Measurements from ENCODE around the gene PILRA. TPM values are rescaled to one million over a fixed set of nuclear protein-coding genes. Genes with fewer than 3 reads are reported as not detected.
"Not testable (repeated sequence)": the region's sequence is repeated elsewhere in the genome, so short reads cannot be mapped to it uniquely, and the experiment has no call there.

PILRA gene
- total and polyA plus RNA-seq, 2 of the 8 experiments (the other 6 are each of a cell fraction or from before 2014, with no cell fraction given), result 7.6 to 10.6 TPM

GRCh38 chr7:100380196-100380595, 6.9 kb downstream of the PILRA start (continued):
- TF ChIP-seq ATF2 (IDR thresholded peaks at IDR 0.05; ENCODE audit: low read length) (no peak), SAP30 (IDR thresholded peaks at IDR 0.05; ENCODE audit: insufficient read depth, insufficient replicate concordance, low read length) (no peak), CBX8 (IDR thresholded peaks at IDR 0.05; ENCODE audit: borderline replicate concordance, low read depth, low read length) (no peak), KDM4A (IDR thresholded peaks at IDR 0.05; ENCODE audit: low read depth, low read length, severe bottlenecking) (no peak), YY1 (IDR thresholded peaks at IDR 0.05; ENCODE audit: low read depth, low read length) (no peak)

- H3K4me2 ChIP-seq (ENCODE audit: insufficient read depth in 1 of 2, low read depth in 2 of 2, low read length in 2 of 2), result peak overlapping the region; percentile 11 to 28; a peak in 3 of 4 replicates
- WGBS, 2 experiments (ENCODE audit: extremely low coverage in 1 of 2, insufficient coverage in 1 of 2, insufficient read length in 1 of 2, insufficient replicate concordance in 2 of 2, low coverage in 1 of 2, low lambda C conversion rate in 2 of 2, missing lambda C conversion rate in 1 of 2), result 69% methylated on average over 26 of the region's 49 CpGs; no CpG with 5 or more reads in 1 of the 2 experiments
- H2BK20ac ChIP-seq (ENCODE audit: low read length); H2BK15ac ChIP-seq (ENCODE audit: low read length); H3K4ac ChIP-seq (replicated peaks; ENCODE audit: insufficient read length, low read depth, low read length); H4K20me1 ChIP-seq (replicated peaks in 1 of 2; ENCODE audit: control insufficient read depth in 1 of 2, insufficient read depth in 2 of 2, low read length in 2 of 2); H3K27ac ChIP-seq (ENCODE audit: low read depth, low read length); H2BK12ac ChIP-seq (ENCODE audit: low read depth, low read length); H3K79me2 ChIP-seq (ENCODE audit: control insufficient read depth in 1 of 2, insufficient read depth in 2 of 2, low read length in 2 of 2); H3K56ac ChIP-seq (replicated peaks; ENCODE audit: insufficient read length, low read depth, low read length); H3K79me1 ChIP-seq (ENCODE audit: low read depth, low read length); H3K23ac ChIP-seq (ENCODE audit: insufficient read length); H3K27me3 ChIP-seq (replicated peaks in 1 of 4; ENCODE audit: control insufficient read depth in 3 of 4, extremely low read depth in 1 of 4, insufficient read depth in 3 of 4, low read length in 3 of 4); H3K36me3 ChIP-seq (ENCODE audit: control insufficient read depth in 2 of 4, insufficient read depth in 4 of 4, low read length in 3 of 4); H4K5ac ChIP-seq (ENCODE audit: insufficient read length, low read depth, low read length); H2BK120ac ChIP-seq (replicated peaks; ENCODE audit: low read depth, low read length); H4K91ac ChIP-seq (replicated peaks; ENCODE audit: insufficient read length, low read length); H3K4me3 ChIP-seq (ENCODE audit: extremely low read depth in 1 of 4, insufficient read depth in 2 of 4, low read depth in 3 of 4, low read length in 4 of 4); H3K23me2 ChIP-seq (ENCODE audit: low read depth, low read length); FAIRE-seq; H3K14ac ChIP-seq (ENCODE audit: insufficient read length); H2BK5ac ChIP-seq (ENCODE audit: low read depth, low read length); H2AFZ ChIP-seq (ENCODE audit: low read length); H2AK5ac ChIP-seq (ENCODE audit: low read depth, low read length); H3K9ac ChIP-seq (replicated peaks in 1 of 4; ENCODE audit: extremely low read depth in 1 of 4, low read depth in 3 of 4, low read length in 3 of 4); H4K8ac ChIP-seq (ENCODE audit: extremely low read depth, insufficient read depth, low read length); H3K4me1 ChIP-seq (replicated peaks in 1 of 4; ENCODE audit: control insufficient read depth in 3 of 4, insufficient read depth in 4 of 4, low read length in 3 of 4); H3K18ac ChIP-seq (ENCODE audit: extremely low read depth, low read length); H3K9me3 ChIP-seq (ENCODE audit: insufficient read depth in 2 of 2, low read depth in 1 of 2, low read length in 1 of 2): not testable (repeated sequence)
- ChIA-PET CTCF (ENCODE audit: partially characterized antibody) (interaction anchor here (0.6 to 2.8 kb wide), 8 partner anchors 9 to 381 kb away, joined by 3 to 13 read pairs (median 3); no protein-coding TSS in a partner anchor), POLR2A (ENCODE audit: partially characterized antibody) (interaction anchor here (0.5 to 3.8 kb wide), 12 partner anchors 10 to 435 kb away, joined by 3 to 26 read pairs (median 4); partner anchors contain the start of genes GAL3ST4, MEPCE, PPP1R35 and ZCWPW1)
- DNase-seq (ENCODE audit: low read depth in 1 of 2, low spot score in 2 of 2), result peak in 1 of 2 experiments; percentile 53
Measured at GRCh38 chr7:100381531-100382233, 8.4 kb downstream of the PILRA start.
